GM20431 (cell line): ENCODE results near the gene GNAQ.

ENCODE experiments used
- in situ Hi-C: fragments of 300-500 bp; cut with MseI, MboI; formaldehyde crosslinking; loops from one replicate; pipeline ENCODE4 v1.15.0; 2020; ENCODE audit warnings: low sequenced_read_pairs; ENCODE audit not compliant: unreplicated experiment

The GNAQ gene

GRCh38 chr9:78005231-78006002, 26.2 kb downstream of the GNAQ start:
- in situ Hi-C loops: no loop called here

GRCh38 chr9:78004478-78005229, 27.0 kb downstream of the GNAQ start:
- in situ Hi-C loops: no loop called here

- in situ Hi-C loops: no loop called here
These were observed 27.9 kb downstream of the GNAQ start for GRCh38 chr9:78003730-78004129.

- in situ Hi-C loops: no loop called here
These were observed 29.5 kb downstream of the GNAQ start for GRCh38 chr9:78001946-78002731.

- in situ Hi-C loops: no loop called here
These were observed 31.4 kb downstream of the GNAQ start for GRCh38 chr9:78000221-78000620.

GRCh38 chr9:77999231-77999631, 32.4 kb downstream of the GNAQ start:
- in situ Hi-C loops: no loop called here

- in situ Hi-C loops: no loop called here
These were observed 33.9 kb downstream of the GNAQ start for GRCh38 chr9:77997611-77998284.

- in situ Hi-C loops: no loop called here
These were observed 34.9 kb downstream of the GNAQ start for GRCh38 chr9:77996696-77997095.

GRCh38 chr9:77991191-77991590, 40.4 kb downstream of the GNAQ start:
- in situ Hi-C loops: no loop called here

- in situ Hi-C loops: no loop called here
These were observed 41.7 kb downstream of the GNAQ start for GRCh38 chr9:77989909-77990308.

- in situ Hi-C loops: no loop called here
These were observed 42.2 kb downstream of the GNAQ start for GRCh38 chr9:77989458-77989857.

GRCh38 chr9:77988630-77989029, 43.0 kb downstream of the GNAQ start:
- in situ Hi-C loops: no loop called here

GRCh38 chr9:77987880-77988525, 43.6 kb downstream of the GNAQ start:
- in situ Hi-C loops: no loop called here

GRCh38 chr9:77987081-77987656, 44.4 kb downstream of the GNAQ start:
- in situ Hi-C loops: no loop called here

- in situ Hi-C loops: no loop called here
These were observed 45.6 kb downstream of the GNAQ start for GRCh38 chr9:77985996-77986395.

- in situ Hi-C loops: no loop called here
These were observed 48.3 kb downstream of the GNAQ start for GRCh38 chr9:77983320-77983662.

GRCh38 chr9:77982581-77983319, 48.9 kb downstream of the GNAQ start:
- in situ Hi-C loops: no loop called here

- in situ Hi-C loops: no loop called here
These were observed 49.7 kb downstream of the GNAQ start for GRCh38 chr9:77981907-77982306.

GRCh38 chr9:77981332-77981731, 50.3 kb downstream of the GNAQ start:
- in situ Hi-C loops: no loop called here
